SK-N-SH (cell line): ENCODE data around the gene CFAP58. TPM values are rescaled to one million over a fixed set of nuclear protein-coding genes. Genes with fewer than 3 reads are reported as not detected.

Source experiments
- CTCF ChIA-PET: fragments of 300-600, 350-600 bp; formaldehyde crosslinking; extraction: SDS; loops from one replicate; lab custom pipeline; 2021; lab: Yijun Ruan, JAX
- POLR2A ChIA-PET: fragments of 350-600 bp; sonication (Branson Sonifier 250); formaldehyde crosslinking; extraction: SDS; loops from one replicate; lab custom pipeline; 2020; ENCODE audit warnings: antibody characterized with exemption, inconsistent platforms; lab: Yijun Ruan, JAX
- DNase-seq: peaks from one replicate; pipeline ENCODE4 v3.0.0; 2012
- H2AFZ ChIP-seq: fragments of 200-600 bp; sonication (generic); 2 replicates; pipeline ENCODE4 v1.8.1; 2016; ENCODE audit warnings: antibody characterized with exemption, mild to moderate bottlenecking, low read depth
- H3F3A ChIP-seq: fragments of 200-600 bp; sonication (generic); replicated peaks from 2 replicates; pipeline ENCODE3; 2016; ENCODE audit warnings: antibody characterized with exemption, mild to moderate bottlenecking; ENCODE audit not compliant: insufficient read depth
- H3K27ac ChIP-seq, 2 experiments: fragments of 200-500 bp in 1 of 2; fragments of 200-600 bp in 1 of 2; sonication (Bioruptor generic) in 1 of 2; sonication (generic), shearing (Covaris generic) in 1 of 2; 2 replicates each; pipeline versions ENCODE4 v1.5.1 to v1.6.1; 2014 to 2016; ENCODE audit warnings: low read depth in 2 of 2, inconsistent platforms in 1 of 2, low read length in 1 of 2, mild to moderate bottlenecking in 1 of 2, mixed read lengths in 1 of 2
- H3K27me3 ChIP-seq: fragments of 200-600 bp; sonication (generic), shearing (Covaris generic); 2 replicates; pipeline ENCODE4 v1.6.1; 2016; ENCODE audit warnings: mixed run types; ENCODE audit not compliant: insufficient read depth
- H3K36me3 ChIP-seq, 2 experiments: fragments of 200-500 bp in 1 of 2; fragments of 200-600 bp in 1 of 2; sonication (Bioruptor generic) in 1 of 2; sonication (generic) in 1 of 2; replicated peaks in 1 of 2; 2 replicates each; pipeline versions ENCODE3 to v1.5.1; 2014 to 2016; ENCODE audit warnings: low read length in 1 of 2, mild to moderate bottlenecking in 1 of 2; ENCODE audit not compliant: insufficient read depth in 2 of 2, control insufficient read depth in 1 of 2
- H3K4me1 ChIP-seq, 2 experiments: fragments of 200-500 bp in 1 of 2; fragments of 200-600 bp in 1 of 2; sonication (Bioruptor generic) in 1 of 2; sonication (generic), shearing (Covaris generic) in 1 of 2; 2 replicates each; pipeline versions ENCODE4 v1.5.1 to v1.6.1; 2014 to 2016; ENCODE audit warnings: low read depth in 1 of 2, low read length in 1 of 2, mixed run types in 1 of 2; ENCODE audit not compliant: insufficient read depth in 2 of 2, control insufficient read depth in 1 of 2
- H3K4me2 ChIP-seq: fragments of 200-600 bp; sonication (generic), shearing (Covaris generic); 2 replicates; pipeline ENCODE4 v1.6.1; 2017; ENCODE audit warnings: mixed run types
- H3K4me3 ChIP-seq, 2 experiments: fragments of 200-500 bp in 1 of 2; fragments of 200-600 bp in 1 of 2; sonication (Bioruptor generic) in 1 of 2; sonication (generic), shearing (Covaris generic) in 1 of 2; 2 replicates each; pipeline versions ENCODE4 v1.5.1 to v1.8.1; 2014 to 2016; ENCODE audit warnings: low read depth in 2 of 2, inconsistent platforms in 1 of 2, low read length in 1 of 2, mild to moderate bottlenecking in 1 of 2, mixed read lengths in 1 of 2, moderate library complexity in 1 of 2
- H3K79me2 ChIP-seq: fragments of 200-600 bp; sonication (generic); 2 replicates; pipeline ENCODE4 v1.8.1; 2017; ENCODE audit warnings: mild to moderate bottlenecking; ENCODE audit not compliant: insufficient read depth
- H3K9ac ChIP-seq: fragments of 200-600 bp; sonication (generic); 2 replicates; pipeline ENCODE4 v1.6.1; 2017; ENCODE audit warnings: mixed run types
- H3K9me2 ChIP-seq: fragments of 200-600 bp; sonication (generic); 2 replicates; pipeline ENCODE4 v1.6.1; 2017; ENCODE audit warnings: mixed run types
- H3K9me3 ChIP-seq: fragments of 200-600 bp; sonication (generic); 2 replicates; pipeline ENCODE4 v1.6.1; 2017; ENCODE audit warnings: mixed run types, mild to moderate bottlenecking, moderate library complexity
- H4K20me1 ChIP-seq: fragments of 200-600 bp; sonication (generic); 2 replicates; pipeline ENCODE4 v1.6.1; 2017; ENCODE audit warnings: mild to moderate bottlenecking, mixed run types; ENCODE audit not compliant: insufficient read depth
- FOXM1 ChIP-seq: IDR thresholded peaks from 2 replicates; pipeline ENCODE4 v1.4.0; 2012; ENCODE audit warnings: low read depth, mild to moderate bottlenecking
- MEF2A ChIP-seq: IDR thresholded peaks from 2 replicates; pipeline ENCODE4 v1.4.0; 2012; ENCODE audit warnings: low read depth, borderline replicate concordance
- MXI1 ChIP-seq: IDR thresholded peaks from 2 replicates; pipeline ENCODE4 v1.6.1; 2012; ENCODE audit warnings: mild to moderate bottlenecking, low read depth, low read length, improper control_type of control experiment
- NFIC ChIP-seq: IDR thresholded peaks from 2 replicates; pipeline ENCODE4 v1.4.0; 2012; ENCODE audit warnings: borderline replicate concordance
- SMC3 ChIP-seq: IDR thresholded peaks from 2 replicates; pipeline ENCODE4 v1.6.1; 2012; ENCODE audit warnings: low read depth, low read length, improper control_type of control experiment
- TCF12 ChIP-seq: IDR thresholded peaks from 2 replicates; pipeline ENCODE4 v1.4.0; 2012
- ZBTB33 ChIP-seq: IDR thresholded peaks from 2 replicates; pipeline ENCODE4 v1.4.0; 2012; ENCODE audit warnings: low read depth, borderline replicate concordance
- WGBS: methylation state at CpG from one replicate; pipeline ENCODE4 v1.1.6; 2017; ENCODE audit warnings: low lambda C conversion rate; 5-methylcytosine and 5-hydroxymethylcytosine counted together
- polyA plus RNA-seq, 3 experiments: library from polyadenylated mRNA; depleted of rRNA; stranded (reverse); fragments of >200 nt; gene quantifications; 2 replicates each; pipeline ENCODE4 v1.2.3, GENCODE V29; 2012
- TF ChIP-seq, protein P1 (sequence below): IDR thresholded peaks from 2 replicates; pipeline ENCODE4 v1.6.1; 2012; ENCODE audit warnings: mild to moderate bottlenecking, low read depth, low read length, moderate library complexity
- TF ChIP-seq, protein P2 (sequence below): IDR thresholded peaks from 2 replicates; pipeline ENCODE4 v1.4.0; 2012; ENCODE audit warnings: low read depth, borderline replicate concordance

Gene CFAP58
- polyA plus RNA-seq, 1 of the 3 experiments (the other 2 are of a cell fraction): 0.38 TPM

GRCh38 chr10:104339469-104340110 lies 14.0 kb upstream of the CFAP58 start:
- Histone ChIP-seq H3K27ac (peak overlapping the region; percentile 3 to 98; a peak in 3 of 4 replicates), H3K4me2 (peak overlapping the region; percentile 76), H3K36me3 (no peaks in the 10 kb centered on the region), H3K9ac (peak overlapping the region; percentile 96; the same call in 1 of the 2 replicates), H3K4me1 (peaks cover 16 to 22% of the 10 kb centered on the region in 2 experiments; a peak in 2 of 4 replicates), H3K27me3 (no peaks in the 10 kb centered on the region), H3K9me3 (no peaks in the 10 kb centered on the region), H4K20me1 (peaks cover 8% of the 10 kb centered on the region; the same call in 1 of the 2 replicates), H3K4me3 (peak overlapping the region in 1 of 2 experiments; percentile 94; a peak in 3 of 4 replicates), H3K9me2 (no peaks in the 10 kb centered on the region), H3F3A (peaks cover 17% of the 10 kb centered on the region), H3K79me2 (peaks cover 36% of the 10 kb centered on the region), H2AFZ (peak overlapping the region; percentile 85; the same call in 1 of the 2 replicates)
- WGBS: 46% methylated on average over 11 of the region's 11 CpGs
- CTCF ChIA-PET: interaction anchor here (2.4 to 7.7 kb wide), 4 partner anchors 11 to 48 kb away, joined by 22 to 65 read pairs (median 31); partner anchors contain the start of gene CFAP58
- peak; percentile 94 for TF ChIP-seq MEF2A
- no peak for TF ChIP-seq SMC3
- 0 out of 2 replicates have a peak, but pooled peaks have one; percentile 11 for TF ChIP-seq TCF12
- no peak for TF ChIP-seq MXI1
- TF ChIP-seq, protein P1, sequence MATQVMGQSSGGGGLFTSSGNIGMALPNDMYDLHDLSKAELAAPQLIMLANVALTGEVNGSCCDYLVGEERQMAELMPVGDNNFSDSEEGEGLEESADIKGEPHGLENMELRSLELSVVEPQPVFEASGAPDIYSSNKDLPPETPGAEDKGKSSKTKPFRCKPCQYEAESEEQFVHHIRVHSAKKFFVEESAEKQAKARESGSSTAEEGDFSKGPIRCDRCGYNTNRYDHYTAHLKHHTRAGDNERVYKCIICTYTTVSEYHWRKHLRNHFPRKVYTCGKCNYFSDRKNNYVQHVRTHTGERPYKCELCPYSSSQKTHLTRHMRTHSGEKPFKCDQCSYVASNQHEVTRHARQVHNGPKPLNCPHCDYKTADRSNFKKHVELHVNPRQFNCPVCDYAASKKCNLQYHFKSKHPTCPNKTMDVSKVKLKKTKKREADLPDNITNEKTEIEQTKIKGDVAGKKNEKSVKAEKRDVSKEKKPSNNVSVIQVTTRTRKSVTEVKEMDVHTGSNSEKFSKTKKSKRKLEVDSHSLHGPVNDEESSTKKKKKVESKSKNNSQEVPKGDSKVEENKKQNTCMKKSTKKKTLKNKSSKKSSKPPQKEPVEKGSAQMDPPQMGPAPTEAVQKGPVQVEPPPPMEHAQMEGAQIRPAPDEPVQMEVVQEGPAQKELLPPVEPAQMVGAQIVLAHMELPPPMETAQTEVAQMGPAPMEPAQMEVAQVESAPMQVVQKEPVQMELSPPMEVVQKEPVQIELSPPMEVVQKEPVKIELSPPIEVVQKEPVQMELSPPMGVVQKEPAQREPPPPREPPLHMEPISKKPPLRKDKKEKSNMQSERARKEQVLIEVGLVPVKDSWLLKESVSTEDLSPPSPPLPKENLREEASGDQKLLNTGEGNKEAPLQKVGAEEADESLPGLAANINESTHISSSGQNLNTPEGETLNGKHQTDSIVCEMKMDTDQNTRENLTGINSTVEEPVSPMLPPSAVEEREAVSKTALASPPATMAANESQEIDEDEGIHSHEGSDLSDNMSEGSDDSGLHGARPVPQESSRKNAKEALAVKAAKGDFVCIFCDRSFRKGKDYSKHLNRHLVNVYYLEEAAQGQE: no peak
- 0 out of 2 replicates have a peak, but pooled peaks have one; percentile 9 for TF ChIP-seq NFIC
- POLR2A ChIA-PET: no interaction called here
- no peak for DNase-seq

GRCh38 chr10:104340111-104340526 lies 13.5 kb upstream of the CFAP58 start:
- DNase-seq: no peak
- Histone ChIP-seq H3K27me3 (no peaks in the 10 kb centered on the region), H3K27ac (peak overlapping the region in 1 of 2 experiments; percentile 98; a peak in 2 of 4 replicates), H3K9me3 (no peaks in the 10 kb centered on the region), H4K20me1 (peaks cover 8% of the 10 kb centered on the region; the same call in 1 of the 2 replicates), H3K9ac (no peak overlapping the region), H3K4me3 (no peak overlapping the region), H3K4me1 (peaks cover 16 to 20% of the 10 kb centered on the region in 2 experiments; a peak in 2 of 4 replicates), H3F3A (peaks cover 17% of the 10 kb centered on the region), H2AFZ (no peak overlapping the region), H3K4me2 (peak overlapping the region; percentile 76; the same call in 1 of the 2 replicates), H3K79me2 (peaks cover 31% of the 10 kb centered on the region), H3K36me3 (no peaks in the 10 kb centered on the region), H3K9me2 (no peaks in the 10 kb centered on the region)
- ChIA-PET POLR2A (no interaction called here), CTCF (interaction anchor here (7.7 kb wide), 1 partner anchor 34 kb away, joined by 38 read pairs; no protein-coding TSS in a partner anchor)
- 75% methylated on average over 4 of the region's 4 CpGs for WGBS
- TF ChIP-seq ZBTB33: no peak
- TF ChIP-seq, protein P2, sequence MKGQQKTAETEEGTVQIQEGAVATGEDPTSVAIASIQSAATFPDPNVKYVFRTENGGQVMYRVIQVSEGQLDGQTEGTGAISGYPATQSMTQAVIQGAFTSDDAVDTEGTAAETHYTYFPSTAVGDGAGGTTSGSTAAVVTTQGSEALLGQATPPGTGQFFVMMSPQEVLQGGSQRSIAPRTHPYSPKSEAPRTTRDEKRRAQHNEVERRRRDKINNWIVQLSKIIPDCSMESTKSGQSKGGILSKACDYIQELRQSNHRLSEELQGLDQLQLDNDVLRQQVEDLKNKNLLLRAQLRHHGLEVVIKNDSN: no peak
- no peak for TF ChIP-seq FOXM1
